ENCODE measurements around the gene CLIC3.

CLIC3 gene

GRCh38 chr9:136981588-136982231 is 14.7 kb downstream of the CLIC3 start:
- Histone ChIP-seq H3K9ac (ENCODE audit: low read length) (no peak overlapping the region), H3K4me3 (ENCODE audit: low read depth, low read length, poor library complexity, severe bottlenecking) (no peak overlapping the region), H3K4me1 (ENCODE audit: insufficient read depth, low read length, severe bottlenecking) (no peaks in the 10 kb centered on the region), H3K27me3 (ENCODE audit: insufficient read depth, low read length) (peaks cover 4% of the 10 kb centered on the region), H3K9me2 (ENCODE audit: low read depth, low read length) (no peaks in the 10 kb centered on the region), H3K36me3 (ENCODE audit: insufficient read depth, low read length) (no peaks in the 10 kb centered on the region), H3F3A (ENCODE audit: insufficient read depth, low read length) (no peaks in the 10 kb centered on the region), H4K20me1 (ENCODE audit: insufficient read depth, low read length) (no peaks in the 10 kb centered on the region), H3K27ac (ENCODE audit: low read depth, low read length, poor library complexity, severe bottlenecking) (no peak overlapping the region), H3K9me3 (ENCODE audit: low read length) (no peaks in the 10 kb centered on the region), H2AFZ (ENCODE audit: low read length) (no peak overlapping the region), H3K79me2 (ENCODE audit: insufficient read depth, low read length) (no peaks in the 10 kb centered on the region), H3K4me2 (ENCODE audit: low read length) (no peak overlapping the region)
- TF ChIP-seq EZH2 (IDR thresholded peaks at IDR 0.05; ENCODE audit: borderline replicate concordance, low read length) = no peak
- TF ChIP-seq, protein P1, sequence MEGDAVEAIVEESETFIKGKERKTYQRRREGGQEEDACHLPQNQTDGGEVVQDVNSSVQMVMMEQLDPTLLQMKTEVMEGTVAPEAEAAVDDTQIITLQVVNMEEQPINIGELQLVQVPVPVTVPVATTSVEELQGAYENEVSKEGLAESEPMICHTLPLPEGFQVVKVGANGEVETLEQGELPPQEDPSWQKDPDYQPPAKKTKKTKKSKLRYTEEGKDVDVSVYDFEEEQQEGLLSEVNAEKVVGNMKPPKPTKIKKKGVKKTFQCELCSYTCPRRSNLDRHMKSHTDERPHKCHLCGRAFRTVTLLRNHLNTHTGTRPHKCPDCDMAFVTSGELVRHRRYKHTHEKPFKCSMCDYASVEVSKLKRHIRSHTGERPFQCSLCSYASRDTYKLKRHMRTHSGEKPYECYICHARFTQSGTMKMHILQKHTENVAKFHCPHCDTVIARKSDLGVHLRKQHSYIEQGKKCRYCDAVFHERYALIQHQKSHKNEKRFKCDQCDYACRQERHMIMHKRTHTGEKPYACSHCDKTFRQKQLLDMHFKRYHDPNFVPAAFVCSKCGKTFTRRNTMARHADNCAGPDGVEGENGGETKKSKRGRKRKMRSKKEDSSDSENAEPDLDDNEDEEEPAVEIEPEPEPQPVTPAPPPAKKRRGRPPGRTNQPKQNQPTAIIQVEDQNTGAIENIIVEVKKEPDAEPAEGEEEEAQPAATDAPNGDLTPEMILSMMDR (IDR thresholded peaks at IDR 0.05; ENCODE audit: low read length) = no peak

- Histone ChIP-seq H3K36me3 (ENCODE audit: insufficient read depth, low read length) (no peaks in the 10 kb centered on the region), H3K4me1 (ENCODE audit: insufficient read depth, low read length, severe bottlenecking) (no peaks in the 10 kb centered on the region), H3K79me2 (ENCODE audit: insufficient read depth, low read length) (no peaks in the 10 kb centered on the region), H3F3A (ENCODE audit: insufficient read depth, low read length) (no peaks in the 10 kb centered on the region), H3K9ac (ENCODE audit: low read length) (no peak overlapping the region), H3K4me2 (ENCODE audit: low read length) (no peak overlapping the region), H3K4me3 (ENCODE audit: low read depth, low read length, poor library complexity, severe bottlenecking) (no peak overlapping the region), H4K20me1 (ENCODE audit: insufficient read depth, low read length) (no peaks in the 10 kb centered on the region), H3K9me2 (ENCODE audit: low read depth, low read length) (no peaks in the 10 kb centered on the region), H3K27me3 (ENCODE audit: insufficient read depth, low read length) (peaks cover 4% of the 10 kb centered on the region), H3K9me3 (ENCODE audit: low read length) (no peaks in the 10 kb centered on the region), H3K27ac (ENCODE audit: low read depth, low read length, poor library complexity, severe bottlenecking) (no peak overlapping the region), H2AFZ (ENCODE audit: low read length) (no peak overlapping the region)
- no peak for TF ChIP-seq EZH2 (IDR thresholded peaks at IDR 0.05; ENCODE audit: borderline replicate concordance, low read length)
- TF ChIP-seq, protein P1 (IDR thresholded peaks at IDR 0.05; ENCODE audit: low read length) = no peak
Observed at GRCh38 chr9:136980669-136981478, 15.5 kb downstream of the CLIC3 start.

DNA sequence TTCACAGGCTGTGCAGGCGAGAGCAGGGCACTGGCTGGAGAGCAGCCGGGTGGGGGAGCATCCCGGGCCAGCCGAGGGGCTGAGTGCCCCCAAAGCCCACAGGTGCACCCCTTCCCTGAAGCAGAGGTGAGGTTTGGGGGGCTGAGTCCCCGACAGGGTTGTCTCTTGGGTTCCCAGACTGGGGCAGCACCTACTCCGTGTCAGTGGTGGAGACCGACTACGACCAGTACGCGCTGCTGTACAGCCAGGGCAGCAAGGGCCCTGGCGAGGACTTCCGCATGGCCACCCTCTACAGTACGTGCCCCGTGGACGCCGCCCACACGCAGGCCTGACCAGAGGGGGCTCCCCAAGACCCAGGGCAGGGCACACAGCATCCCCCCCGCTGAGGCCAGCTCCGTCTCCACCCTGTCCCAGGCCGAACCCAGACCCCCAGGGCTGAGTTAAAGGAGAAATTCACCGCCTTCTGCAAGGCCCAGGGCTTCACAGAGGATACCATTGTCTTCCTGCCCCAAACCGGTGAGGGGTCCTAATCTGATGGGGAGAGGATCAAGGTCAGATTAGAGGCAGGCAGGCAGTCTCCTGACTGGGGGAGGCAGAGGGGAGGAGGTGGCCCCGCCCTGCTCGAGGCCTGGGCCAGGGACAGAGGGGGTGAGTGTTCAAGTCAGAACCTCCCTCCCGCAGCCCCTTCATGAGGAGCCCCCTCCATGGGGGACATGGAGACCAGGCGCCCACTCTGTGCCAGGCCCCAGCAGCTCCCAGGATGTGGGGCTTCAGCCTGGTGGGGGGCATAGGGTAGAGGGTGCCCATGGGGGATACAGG is 16.4 kb downstream of the CLIC3 start:
- Histone ChIP-seq H3K27me3 (ENCODE audit: insufficient read depth, low read length) (peaks cover 4% of the 10 kb centered on the region), H3K27ac (ENCODE audit: low read depth, low read length, poor library complexity, severe bottlenecking) (no peak overlapping the region), H3K79me2 (ENCODE audit: insufficient read depth, low read length) (no peaks in the 10 kb centered on the region), H3K4me2 (ENCODE audit: low read length) (no peak overlapping the region), H3K36me3 (ENCODE audit: insufficient read depth, low read length) (no peaks in the 10 kb centered on the region), H3K4me1 (ENCODE audit: insufficient read depth, low read length, severe bottlenecking) (no peaks in the 10 kb centered on the region), H3K4me3 (ENCODE audit: low read depth, low read length, poor library complexity, severe bottlenecking) (no peak overlapping the region), H3K9me3 (ENCODE audit: low read length) (no peaks in the 10 kb centered on the region), H2AFZ (ENCODE audit: low read length) (no peak overlapping the region), H3K9me2 (ENCODE audit: low read depth, low read length) (no peaks in the 10 kb centered on the region), H3F3A (ENCODE audit: insufficient read depth, low read length) (no peaks in the 10 kb centered on the region), H3K9ac (ENCODE audit: low read length) (no peak overlapping the region), H4K20me1 (ENCODE audit: insufficient read depth, low read length) (no peaks in the 10 kb centered on the region)
- TF ChIP-seq EZH2 (IDR thresholded peaks at IDR 0.05; ENCODE audit: borderline replicate concordance, low read length) = no peak
- TF ChIP-seq, protein P1 (IDR thresholded peaks at IDR 0.05; ENCODE audit: low read length) = no peak
